Stomach (tissue), 9 donors: ENCODE data around the gene THEM4. TPM values are rescaled to one million over a fixed set of nuclear protein-coding genes. Genes with fewer than 3 reads are reported as not detected.
A peak's percentile ranks its signal among the peaks of the same experiment; 100 is the strongest.

ENCODE experiments used
- DNase-seq, 2 donors: peaks; one replicate each; pipeline versions ENCODE4 v3.0.0 to v3.0.0-alpha.2; 2013 to 2019
- H3K27ac ChIP-seq, 5 donors: fragments of 200-600 bp in 4 of 5; sonication (generic) in 4 of 5; one replicate each; pipeline ENCODE4 v1.5.1; 2013 to 2019; ENCODE audit warnings: mild to moderate bottlenecking in 1 of 5, moderate library complexity in 1 of 5
- H3K27me3 ChIP-seq, 3 donors: fragments of 200-600 bp; sonication (generic); one replicate each; pipeline ENCODE4 v1.5.1; 2017 to 2019; ENCODE audit warnings: mixed run types in 1 of 3
- H3K36me3 ChIP-seq, 4 donors: fragments of 200-600 bp; sonication (generic); 1 replicate in 3 of 4; 2 replicates in 1 of 4; pipeline ENCODE4 v1.5.1; 2016 to 2019
- H3K4me1 ChIP-seq, 4 donors: fragments of 200-600 bp; sonication (generic); one replicate each; pipeline ENCODE4 v1.5.1; 2016 to 2019
- H3K4me3 ChIP-seq, 4 donors: fragments of 200-600 bp; sonication (generic) in 3 of 4; one replicate each; pipeline ENCODE4 v1.5.1; 2016 to 2019; ENCODE audit warnings: mild to moderate bottlenecking in 1 of 4
- H3K9me3 ChIP-seq, 4 donors: fragments of 200-600 bp; sonication (generic); one replicate each; pipeline ENCODE4 v1.5.1; 2016 to 2019
- CTCF ChIP-seq, 7 experiments: fragments of 450-650 bp in 4 of 7; fragments of 200-600 bp in 3 of 7; sonication (generic) in 3 of 7; IDR thresholded peaks; one replicate each; pipeline ENCODE4 v1.5.1; 2016 to 2019; ENCODE audit warnings: antibody characterized with exemption in 7 of 7, control low read depth in 2 of 7, mild to moderate bottlenecking in 1 of 7
- EP300 ChIP-seq: sonication (generic); formaldehyde crosslinking; IDR thresholded peaks from one replicate; pipeline ENCODE4 v1.6.1; 2017; ENCODE audit warnings: antibody characterized with exemption
- POLR2A ChIP-seq, 4 donors: fragments of 450-650 bp; IDR thresholded peaks; one replicate each; pipeline ENCODE4 v1.6.1; 2016; ENCODE audit warnings: antibody characterized with exemption in 4 of 4, control low read depth in 2 of 4, mild to moderate bottlenecking in 1 of 4, moderate library complexity in 1 of 4
- POLR2AphosphoS5 ChIP-seq, 3 donors: sonication (generic); formaldehyde crosslinking; IDR thresholded peaks; one replicate each; pipeline ENCODE4 v1.6.1; 2016; ENCODE audit warnings: antibody characterized with exemption in 3 of 3
- WGBS, 5 donors: extraction: QIAGEN DNeasy Blood & Tissue Kit in 3 of 5; methylation state at CpG; one replicate each; pipeline versions ENCODE4 v1.1.5 to v1.1.7; 2013 to 2018; 5-methylcytosine and 5-hydroxymethylcytosine counted together
- intact Hi-C: fragments of 100-400 bp; cut with DNase I; formaldehyde crosslinking; loops from one replicate; pipeline ENCODE4 v1.15.1; 2023; ENCODE audit warnings: low total_unique reads
- polyA plus RNA-seq, 3 donors: library from polyadenylated mRNA; stranded (reverse); fragments of 200-250 nt; gene quantifications; one replicate each; pipeline ENCODE4 v1.2.3, GENCODE V29; 2013
- total RNA-seq, 5 donors: library from RNA; depleted of rRNA; stranded (reverse); fragments of >200 nt; gene quantifications; one replicate each; pipeline versions ENCODE4 v1.1.0 to v1.2.3, GENCODE V29; 2014 to 2016
- donor health status: healthy with polysubstance abuse.
- donor health status: Bipolar disorder and iron deficiency.
- donor health status: healthy.

THEM4 gene
- total and polyA plus RNA-seq, 8 donors, result 0.89 to 48.4 (median 11.1) TPM

- H3K4me3 ChIP-seq, result no peak overlapping the region
- 20 to 41% (median 29%) methylated on average over 7 of the region's 7 CpGs for WGBS, 5 donors
- intact Hi-C loops, result loop anchor here (5.0 kb wide), 1 partner anchor 66 kb away; no protein-coding TSS in a partner anchor
- TF ChIP-seq CTCF (IDR thresholded peaks at IDR 0.05) (no peak), POLR2AphosphoS5 (IDR thresholded peaks at IDR 0.05) (no peak), POLR2A (IDR thresholded peaks at IDR 0.05) (no peak), EP300 (no peak)
- peak overlapping the region in 2 of 5 donors; percentile 17 to 35 for H3K27ac ChIP-seq
- peak in 1 of 2 donors; percentile 52 for DNase-seq
- H3K36me3 ChIP-seq, result no peaks in the 10 kb centered on the region
- peaks cover 0 to 9% (median 7%) of the 10 kb centered on the region in 4 donors for H3K4me1 ChIP-seq
- no peaks in the 10 kb centered on the region for H3K9me3 ChIP-seq
- H3K27me3 ChIP-seq, result no peaks in the 10 kb centered on the region
These were observed 27.3 kb upstream of the THEM4 start for GRCh38 chr1:151936653-151937052.

- no peak for DNase-seq
- intact Hi-C loops, result loop anchor here (5.0 kb wide), 1 partner anchor 66 kb away; no protein-coding TSS in a partner anchor
- Histone ChIP-seq H3K4me1 (peaks cover 0 to 6% (median 4%) of the 10 kb centered on the region in 4 donors), H3K9me3 (no peaks in the 10 kb centered on the region), H3K27me3 (no peaks in the 10 kb centered on the region), H3K4me3 (no peak overlapping the region), H3K27ac (peak overlapping the region in 2 of 5 donors; percentile 17 to 35), H3K36me3 (no peaks in the 10 kb centered on the region)
- TF ChIP-seq POLR2A (IDR thresholded peaks at IDR 0.05) (no peak), EP300 (no peak), CTCF (IDR thresholded peaks at IDR 0.05) (no peak), POLR2AphosphoS5 (IDR thresholded peaks at IDR 0.05) (no peak)
- 23 to 44% (median 33%) methylated on average over 2 of the region's 2 CpGs for WGBS, 5 donors
These were observed 26.7 kb upstream of the THEM4 start for GRCh38 chr1:151935894-151936602.

- no peaks in the 10 kb centered on the region for H3K36me3 ChIP-seq
- WGBS, 5 donors, result 57 to 75% (median 71%) methylated on average over 3 of the region's 3 CpGs
- no peaks in the 10 kb centered on the region for H3K9me3 ChIP-seq
- H3K27ac ChIP-seq, result no peak overlapping the region
- peaks cover 0 to 6% (median 0%) of the 10 kb centered on the region in 4 donors for H3K4me1 ChIP-seq
- no peaks in the 10 kb centered on the region for H3K27me3 ChIP-seq
- DNase-seq, result no peak
- TF ChIP-seq POLR2AphosphoS5 (IDR thresholded peaks at IDR 0.05) (no peak), CTCF (IDR thresholded peaks at IDR 0.05) (no peak), EP300 (no peak), POLR2A (IDR thresholded peaks at IDR 0.05) (no peak)
- no peak overlapping the region for H3K4me3 ChIP-seq
- intact Hi-C loops, result loop anchor here (5.0 kb wide), 1 partner anchor 67 kb away; no protein-coding TSS in a partner anchor
These were observed 25.8 kb upstream of the THEM4 start for GRCh38 chr1:151935154-151935553.

GRCh38 chr1:151934048-151934493 is 24.8 kb upstream of the THEM4 start:
- intact Hi-C loops, result no loop called here
- DNase-seq, result peak; percentile 40 to 87
- H3K4me3 ChIP-seq, result no peak overlapping the region
- TF ChIP-seq POLR2AphosphoS5 (IDR thresholded peaks at IDR 0.05), result peak in 1 of 3 donors; percentile 40
- peak in 5 of 7 experiments; percentile 41 to 83 (median 75) for TF ChIP-seq CTCF (IDR thresholded peaks at IDR 0.05)
- no peak for TF ChIP-seq EP300
- TF ChIP-seq POLR2A (IDR thresholded peaks at IDR 0.05), result no peak
- H3K9me3 ChIP-seq, result no peaks in the 10 kb centered on the region
- 20 to 27% (median 24%) methylated on average over 3 of the region's 3 CpGs for WGBS, 5 donors
- H3K36me3 ChIP-seq, result no peaks in the 10 kb centered on the region
- no peaks in the 10 kb centered on the region for H3K27me3 ChIP-seq
- peaks cover 0 to 6% (median 0%) of the 10 kb centered on the region in 4 donors for H3K4me1 ChIP-seq
- H3K27ac ChIP-seq, result no peak overlapping the region
